ENCODE data around the gene GPC5. TPM values are rescaled to one million over a fixed set of nuclear protein-coding genes. Genes with fewer than 3 reads are reported as not detected.
"Not testable (repeated sequence)": the region's sequence is repeated elsewhere in the genome, so short reads cannot be mapped to it uniquely, and the experiment has no call there.

GPC5 gene
- total RNA-seq, 4 donors from 2014 or later: 0.74 to 1.1 TPM; not detected in 2

DNA sequence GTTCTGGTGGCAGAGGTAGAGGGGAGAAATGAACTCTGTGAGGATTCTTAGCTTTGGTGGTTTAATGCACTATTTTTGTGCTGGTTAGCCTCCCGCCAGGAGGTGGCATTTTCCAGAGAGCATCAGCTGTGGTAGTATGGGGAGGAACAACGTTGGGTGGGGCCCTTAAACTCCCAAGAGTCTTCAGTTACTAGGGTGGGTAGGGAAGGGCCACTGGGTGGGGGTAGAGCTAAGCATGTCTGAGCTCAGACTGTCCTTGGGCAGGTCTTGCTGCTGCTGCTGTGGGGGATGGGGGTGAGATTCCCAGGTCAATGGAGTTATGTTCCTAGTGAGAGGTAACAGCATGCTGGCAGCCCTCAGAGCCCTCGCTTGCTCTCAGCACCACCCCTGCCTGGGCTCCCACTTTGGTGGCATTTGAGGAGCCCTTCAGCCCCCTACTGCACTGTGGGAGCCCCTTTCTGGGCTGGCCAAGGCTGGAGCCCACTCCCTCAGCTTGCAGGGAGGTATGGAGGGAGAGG lies 897.8 kb downstream of the GPC5 start:
- ATAC-seq (ENCODE audit: low FRiP score); DNase-seq (ENCODE audit: low spot score): not testable (repeated sequence)

GRCh38 chr13:92297971-92298942 lies 899.8 kb downstream of the GPC5 start:
- ATAC-seq (ENCODE audit: low FRiP score) (no peak), DNase-seq (ENCODE audit: low spot score) (no peak)
- TF ChIP-seq CTCF (IDR thresholded peaks at IDR 0.05): no peak

DNA sequence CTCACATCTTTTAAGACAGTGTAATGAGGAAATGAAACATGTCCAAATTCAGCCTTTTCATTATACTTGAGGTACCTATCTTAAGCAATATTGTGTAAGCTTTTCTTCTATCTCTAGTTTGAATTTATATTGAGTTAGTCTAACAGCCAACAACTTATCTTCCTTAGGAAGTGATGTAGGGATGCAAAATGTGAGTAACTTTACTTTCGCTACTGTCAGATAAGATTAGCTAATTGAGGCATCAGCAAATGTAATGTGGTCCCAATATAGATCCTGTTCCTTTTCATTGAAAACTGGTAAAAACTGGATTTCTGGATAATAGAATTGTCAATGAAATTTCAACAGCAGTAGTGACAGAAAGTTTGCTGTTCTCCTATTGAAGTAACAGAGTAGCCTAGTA lies 902.2 kb downstream of the GPC5 start:
- no peak for ATAC-seq (ENCODE audit: low FRiP score)
- no peak for DNase-seq (ENCODE audit: low spot score)
- TF ChIP-seq CTCF (IDR thresholded peaks at IDR 0.05): no peak

DNA sequence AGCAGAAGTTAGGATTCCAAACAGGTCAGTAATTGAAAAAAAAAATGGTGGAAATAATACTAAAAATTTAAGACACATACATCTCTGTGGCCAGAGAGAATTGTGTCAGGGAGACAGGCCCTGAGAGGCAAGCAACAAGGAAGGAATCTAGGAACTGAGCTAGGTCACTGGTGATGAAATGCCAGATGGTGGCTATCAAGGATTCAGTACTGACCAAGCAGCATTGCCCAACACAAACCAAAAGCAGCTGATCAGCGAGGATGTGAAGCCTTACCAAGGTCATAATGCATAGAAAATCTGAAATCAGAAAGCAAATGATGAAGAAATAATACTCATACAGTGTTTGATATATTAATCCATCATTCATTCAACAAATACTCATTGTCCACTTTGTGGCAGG lies 905.0 kb downstream of the GPC5 start:
- no peak for ATAC-seq (ENCODE audit: low FRiP score)
- DNase-seq (ENCODE audit: low spot score): no peak
- TF ChIP-seq CTCF (IDR thresholded peaks at IDR 0.05): no peak

DNA sequence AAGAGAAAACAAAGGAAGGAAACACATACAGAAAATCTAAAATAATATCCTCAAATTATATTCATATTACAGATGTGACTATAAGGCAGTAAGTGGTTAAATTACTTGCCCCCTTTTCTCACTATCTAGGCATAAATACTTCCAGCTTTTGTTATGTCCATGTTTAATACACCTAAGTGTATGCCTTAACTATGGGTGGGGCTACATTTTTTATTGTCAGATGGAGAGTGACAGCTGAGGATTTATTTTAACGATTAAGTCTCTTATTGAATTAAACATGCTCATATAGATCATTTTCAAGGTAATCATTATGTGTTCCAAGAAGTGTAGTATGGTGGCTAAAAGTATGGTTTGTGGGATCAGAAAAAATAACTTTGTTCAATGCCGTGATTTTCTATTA lies 909.3 kb downstream of the GPC5 start:
- no peak for TF ChIP-seq CTCF (IDR thresholded peaks at IDR 0.05)
- ATAC-seq (ENCODE audit: low FRiP score): no peak

DNA sequence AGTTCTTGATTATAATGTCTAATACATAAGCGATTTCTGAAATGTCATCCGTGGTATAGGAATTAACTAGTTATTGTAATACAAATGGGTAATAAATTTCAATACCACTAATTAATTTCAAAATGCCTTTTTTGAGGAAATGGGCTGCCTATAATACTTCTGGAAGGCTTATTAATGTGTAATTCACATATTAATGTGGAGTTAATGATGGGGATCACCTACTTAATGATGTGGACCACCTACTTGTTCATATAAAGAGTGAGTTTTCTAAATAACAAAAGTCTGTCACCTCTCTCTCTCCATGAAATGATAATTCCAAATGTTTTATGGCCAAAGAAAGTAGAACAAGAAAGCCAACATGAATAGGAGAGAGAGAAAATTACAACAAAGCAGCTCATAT lies 914.4 kb downstream of the GPC5 start:
- no peak for TF ChIP-seq CTCF (IDR thresholded peaks at IDR 0.05)
- ATAC-seq (ENCODE audit: low FRiP score): no peak
- no peak for DNase-seq (ENCODE audit: low spot score)

More for the DNA sequence above, 909.3 kb downstream of the GPC5 start:
- DNase-seq (ENCODE audit: low spot score): no peak

- ATAC-seq (ENCODE audit: low FRiP score): no peak
- DNase-seq (ENCODE audit: low spot score): no peak
- TF ChIP-seq CTCF (IDR thresholded peaks at IDR 0.05): no peak
These were observed 915.0 kb downstream of the GPC5 start for GRCh38 chr13:92313382-92313781.
